ENCODE measurements around the gene ZNF141.

DNA sequence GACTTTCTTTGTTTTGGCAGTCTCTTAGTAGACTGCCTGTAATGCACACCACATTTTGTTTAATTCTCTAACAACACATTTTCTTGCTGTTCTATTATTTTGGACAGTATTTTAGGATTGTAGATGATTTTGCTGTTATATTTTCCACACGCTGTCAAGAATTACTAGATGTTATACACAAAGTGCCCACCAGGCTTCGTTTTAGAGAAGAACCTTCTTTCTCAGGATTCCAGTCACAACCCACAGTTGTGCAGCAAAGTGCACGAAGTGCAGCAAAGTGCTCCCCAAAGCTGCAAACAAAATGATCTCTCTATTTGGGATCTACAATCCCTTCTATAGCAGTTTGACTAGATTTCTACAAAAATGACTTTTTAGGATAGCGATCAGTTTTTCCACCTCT, 2.4 kb downstream of the ZNF141 start:
- TF ChIP-seq POLR2A (IDR thresholded peaks at IDR 0.05): no peak
- TF ChIP-seq, protein P1, sequence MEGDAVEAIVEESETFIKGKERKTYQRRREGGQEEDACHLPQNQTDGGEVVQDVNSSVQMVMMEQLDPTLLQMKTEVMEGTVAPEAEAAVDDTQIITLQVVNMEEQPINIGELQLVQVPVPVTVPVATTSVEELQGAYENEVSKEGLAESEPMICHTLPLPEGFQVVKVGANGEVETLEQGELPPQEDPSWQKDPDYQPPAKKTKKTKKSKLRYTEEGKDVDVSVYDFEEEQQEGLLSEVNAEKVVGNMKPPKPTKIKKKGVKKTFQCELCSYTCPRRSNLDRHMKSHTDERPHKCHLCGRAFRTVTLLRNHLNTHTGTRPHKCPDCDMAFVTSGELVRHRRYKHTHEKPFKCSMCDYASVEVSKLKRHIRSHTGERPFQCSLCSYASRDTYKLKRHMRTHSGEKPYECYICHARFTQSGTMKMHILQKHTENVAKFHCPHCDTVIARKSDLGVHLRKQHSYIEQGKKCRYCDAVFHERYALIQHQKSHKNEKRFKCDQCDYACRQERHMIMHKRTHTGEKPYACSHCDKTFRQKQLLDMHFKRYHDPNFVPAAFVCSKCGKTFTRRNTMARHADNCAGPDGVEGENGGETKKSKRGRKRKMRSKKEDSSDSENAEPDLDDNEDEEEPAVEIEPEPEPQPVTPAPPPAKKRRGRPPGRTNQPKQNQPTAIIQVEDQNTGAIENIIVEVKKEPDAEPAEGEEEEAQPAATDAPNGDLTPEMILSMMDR (IDR thresholded peaks at IDR 0.05): peak in 5 of 6 experiments; percentile 10 to 21 (median 18)
